HepG2 (cell line): ENCODE data around the gene USB1. TPM values are rescaled to one million over a fixed set of nuclear protein-coding genes. Genes with fewer than 3 reads are reported as not detected.

ENCODE experiments used
- ARID4A ChIP-seq: sonication (generic); formaldehyde crosslinking; IDR thresholded peaks from 2 replicates; pipeline ENCODE4 v1.5.0; 2020; ENCODE audit warnings: mild to moderate bottlenecking, missing genetic modification reagents, borderline replicate concordance
- GATAD2A ChIP-seq: IDR thresholded peaks from 2 replicates; pipeline ENCODE4 v1.6.1; 2016
- HCFC1 ChIP-seq: fragments of 150-350 bp; IDR thresholded peaks from 2 replicates; pipeline ENCODE4 v1.6.1; 2014; ENCODE audit warnings: low read depth, low read length
- HDAC2 ChIP-seq: sonication (generic); formaldehyde crosslinking; IDR thresholded peaks from 2 replicates; pipeline ENCODE4 v1.4.0; 2020; ENCODE audit warnings: missing genetic modification reagents
- HINFP ChIP-seq: sonication (generic); formaldehyde crosslinking; IDR thresholded peaks from 2 replicates; pipeline ENCODE4 v1.4.0; 2020; ENCODE audit warnings: low read depth, mild to moderate bottlenecking, missing genetic modification reagents
- MXD4 ChIP-seq: IDR thresholded peaks from 2 replicates; pipeline ENCODE4 v1.6.1; 2016; ENCODE audit warnings: mild to moderate bottlenecking, missing biosample characterization, missing genetic modification reagents
- NFE2L2 ChIP-seq: fragments of 150-350 bp; IDR thresholded peaks from 2 replicates; pipeline ENCODE4 v1.6.1; 2014; ENCODE audit warnings: low read length
- PATZ1 ChIP-seq: sonication (generic); formaldehyde crosslinking; IDR thresholded peaks from 2 replicates; pipeline ENCODE4 v1.4.0; 2020; ENCODE audit warnings: missing genetic modification reagents
- PITX1 ChIP-seq: sonication (generic); formaldehyde crosslinking; IDR thresholded peaks from 2 replicates; pipeline ENCODE4 v1.5.1; 2020; ENCODE audit warnings: mild to moderate bottlenecking, missing genetic modification reagents
- SRSF1 ChIP-seq: fragments of 200-400 bp; formaldehyde crosslinking; optimal IDR thresholded peaks from 2 replicates; pipeline ENCODE3; 2017; ENCODE audit warnings: mild to moderate bottlenecking, low read depth, low read length, moderate library complexity
- U2AF2 ChIP-seq: fragments of 200-400 bp; formaldehyde crosslinking; IDR thresholded peaks from 2 replicates; pipeline ENCODE4 v1.6.1; 2017; ENCODE audit warnings: low read depth, mild to moderate bottlenecking, low read length
- YEATS4 ChIP-seq: sonication (generic); formaldehyde crosslinking; IDR thresholded peaks from 2 replicates; pipeline ENCODE4 v1.4.0; 2020; ENCODE audit warnings: missing genetic modification reagents, borderline replicate concordance
- ZBTB33 ChIP-seq: sonication (generic); formaldehyde crosslinking; IDR thresholded peaks from 2 replicates; pipeline ENCODE4 v1.4.0; 2020; ENCODE audit warnings: missing genetic modification reagents
- ZMYM4 ChIP-seq: sonication (generic); formaldehyde crosslinking; IDR thresholded peaks from 2 replicates; pipeline ENCODE4 v1.8.1; 2023; ENCODE audit warnings: mild to moderate bottlenecking, missing genetic modification reagents
- ZNF263 ChIP-seq: sonication (generic); formaldehyde crosslinking; IDR thresholded peaks from 2 replicates; pipeline ENCODE4 v1.4.0; 2020; ENCODE audit warnings: missing genetic modification reagents
- ZNF281 ChIP-seq: sonication (generic); formaldehyde crosslinking; IDR thresholded peaks from 2 replicates; pipeline ENCODE4 v1.4.0; 2020; ENCODE audit warnings: missing genetic modification reagents, borderline replicate concordance
- ZNF331 ChIP-seq: sonication (generic); formaldehyde crosslinking; IDR thresholded peaks from 2 replicates; pipeline ENCODE4 v1.4.0; 2020; ENCODE audit warnings: missing genetic modification reagents
- polyA plus RNA-seq, 8 experiments: library from polyadenylated mRNA; depleted of rRNA in 3 of 8; stranded (reverse) in 7 of 8; unstranded in 1 of 8; fragments of >200 nt; fragmentation: Illumina TruSeq in 4 of 8; extraction: Trizol in 4 of 8; gene quantifications; 2 replicates each; pipeline versions ENCODE4 v1.2.1 to v1.2.3, GENCODE V29; 2011 to 2016; ENCODE audit warnings: low read depth in 4 of 8, missing spikeins in 1 of 8, mixed read lengths in 1 of 8; ENCODE audit not compliant: insufficient read depth in 1 of 8
- total RNA-seq, 5 experiments: library from RNA; depleted of rRNA; stranded (reverse); fragments of >200 nt; fragmentation: Illumina TruSeq; extraction: Trizol; gene quantifications; 2 replicates each; pipeline ENCODE4 v1.2.3, GENCODE V29; 2016; ENCODE audit warnings: low read depth in 1 of 5

USB1 gene
- total and polyA plus RNA-seq, 2 of the 13 experiments (the other 11 are each of a cell fraction or from before 2014, with no cell fraction given), result 16.7 to 65.4 TPM

- TF ChIP-seq ZMYM4 (CRISPR knock-in tag) (peak; percentile 17; the same call in 1 of the 2 replicates), HDAC2 (CRISPR knock-in tag) (0 out of 2 replicates have a peak, but pooled peaks have one; percentile 41), ZNF281 (peak; percentile 89), ZNF263 (CRISPR knock-in tag) (0 out of 2 replicates have a peak, but pooled peaks have one; percentile 16), ZBTB33 (CRISPR knock-in tag) (peak; percentile 91), HCFC1 (no peak), YEATS4 (CRISPR knock-in tag) (0 out of 2 replicates have a peak, but pooled peaks have one; percentile 17), PATZ1 (peak; percentile 48; the same call in 1 of the 2 replicates), SRSF1 (peak; percentile 16), ZNF331 (CRISPR knock-in tag) (0 out of 2 replicates have a peak, but pooled peaks have one; percentile 5), GATAD2A (CRISPR knock-in tag) (0 out of 2 replicates have a peak, but pooled peaks have one; percentile 32), ARID4A (CRISPR knock-in tag) (peak; percentile 3; the same call in 1 of the 2 replicates), PITX1 (CRISPR knock-in tag) (no peak), NFE2L2 (no peak), MXD4 (CRISPR knock-in tag) (no peak), U2AF2 (no peak), HINFP (CRISPR knock-in tag) (no peak; the same call in 1 of the 2 replicates)
Measured at GRCh38 chr16:58032710-58033293, 31.6 kb downstream of the USB1 start (continued).
